HL-60 (cell line): Measurements from ENCODE around the gene CLEC9A.

Experiments used
- SPI1 ChIP-seq: IDR thresholded peaks from 2 replicates; pipeline ENCODE4 v1.6.1; 2012; ENCODE audit warnings: low read depth, mild to moderate bottlenecking, borderline replicate concordance
- TF ChIP-seq, protein P1 (sequence below): IDR thresholded peaks from one replicate; pipeline ENCODE4 v1.5.1; 2011; ENCODE audit warnings: low read length, control low read depth, inconsistent platforms; ENCODE audit not compliant: insufficient read depth

DNA sequence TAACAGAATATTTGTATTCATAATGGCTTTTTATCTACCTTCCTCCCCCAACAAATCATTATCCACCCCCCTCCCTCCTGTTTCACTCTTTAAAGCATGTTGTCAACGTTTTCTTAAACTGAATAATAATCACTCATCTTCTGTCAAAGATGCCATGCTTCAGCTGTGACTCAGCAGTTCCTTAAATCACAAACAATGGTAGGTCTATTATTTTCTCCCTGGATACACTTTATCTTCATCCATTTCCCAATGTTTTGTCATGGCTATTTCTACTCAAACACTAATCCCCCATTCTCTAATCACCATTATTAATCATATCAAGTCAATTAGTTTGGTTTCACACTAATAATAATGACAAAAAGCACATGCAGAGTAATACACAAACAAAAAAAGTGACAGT, 13.6 kb upstream of the CLEC9A start:
- TF ChIP-seq, protein P1, sequence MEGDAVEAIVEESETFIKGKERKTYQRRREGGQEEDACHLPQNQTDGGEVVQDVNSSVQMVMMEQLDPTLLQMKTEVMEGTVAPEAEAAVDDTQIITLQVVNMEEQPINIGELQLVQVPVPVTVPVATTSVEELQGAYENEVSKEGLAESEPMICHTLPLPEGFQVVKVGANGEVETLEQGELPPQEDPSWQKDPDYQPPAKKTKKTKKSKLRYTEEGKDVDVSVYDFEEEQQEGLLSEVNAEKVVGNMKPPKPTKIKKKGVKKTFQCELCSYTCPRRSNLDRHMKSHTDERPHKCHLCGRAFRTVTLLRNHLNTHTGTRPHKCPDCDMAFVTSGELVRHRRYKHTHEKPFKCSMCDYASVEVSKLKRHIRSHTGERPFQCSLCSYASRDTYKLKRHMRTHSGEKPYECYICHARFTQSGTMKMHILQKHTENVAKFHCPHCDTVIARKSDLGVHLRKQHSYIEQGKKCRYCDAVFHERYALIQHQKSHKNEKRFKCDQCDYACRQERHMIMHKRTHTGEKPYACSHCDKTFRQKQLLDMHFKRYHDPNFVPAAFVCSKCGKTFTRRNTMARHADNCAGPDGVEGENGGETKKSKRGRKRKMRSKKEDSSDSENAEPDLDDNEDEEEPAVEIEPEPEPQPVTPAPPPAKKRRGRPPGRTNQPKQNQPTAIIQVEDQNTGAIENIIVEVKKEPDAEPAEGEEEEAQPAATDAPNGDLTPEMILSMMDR = no peak
- no peak for TF ChIP-seq SPI1
